ENCODE results near the gene FIGNL2.

FIGNL2 gene

DNA sequence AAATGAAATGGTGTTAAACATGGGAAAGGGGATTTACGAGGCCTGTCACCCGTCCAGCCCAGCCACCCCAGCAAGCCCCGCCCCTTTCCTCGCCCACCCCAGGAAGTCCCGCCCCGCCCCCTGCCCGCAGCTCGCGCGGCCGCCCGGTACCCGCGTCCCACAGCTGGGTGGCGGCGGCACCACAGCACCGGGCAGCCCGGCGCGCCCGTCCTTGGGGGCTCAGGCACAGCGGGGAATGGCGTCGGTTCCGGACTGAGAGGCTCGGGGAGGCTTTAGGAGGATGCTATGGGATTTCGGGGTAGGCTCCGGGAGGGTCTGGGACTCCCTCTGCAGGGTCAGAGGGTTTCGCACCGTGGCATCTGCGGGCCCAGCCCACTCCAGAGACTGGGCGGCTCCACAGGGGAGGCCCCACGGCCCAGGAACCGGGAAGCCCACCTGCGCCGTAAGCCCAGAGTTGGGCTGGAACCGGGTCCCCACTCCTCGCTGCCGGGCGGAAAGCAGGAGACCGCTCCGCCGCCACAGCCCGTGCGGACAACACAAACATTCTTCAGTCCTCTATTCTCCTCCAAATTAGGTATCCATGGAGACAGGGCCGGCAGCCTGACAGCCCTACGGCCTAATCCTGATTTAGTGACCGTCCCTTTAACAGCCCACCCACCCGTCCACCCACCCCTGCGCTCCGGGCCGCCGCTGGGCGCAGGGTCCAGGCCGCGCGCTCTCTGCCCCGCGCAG is 1.4 kb downstream of the FIGNL2 start:
- H3K9ac ChIP-seq (ENCODE audit: low read depth in 1 of 2, low read length in 2 of 2), result peak overlapping the region in 1 of 2 donors; percentile 5
- peak overlapping the region; percentile 52 to 56 for H3K4me3 ChIP-seq (ENCODE audit: low read length in 2 of 2)
- H3K27me3 ChIP-seq (ENCODE audit: control insufficient read depth in 2 of 2, insufficient read depth in 2 of 2, low read length in 2 of 2), result peaks cover 30 to 35% of the 10 kb centered on the region in 2 donors

DNA sequence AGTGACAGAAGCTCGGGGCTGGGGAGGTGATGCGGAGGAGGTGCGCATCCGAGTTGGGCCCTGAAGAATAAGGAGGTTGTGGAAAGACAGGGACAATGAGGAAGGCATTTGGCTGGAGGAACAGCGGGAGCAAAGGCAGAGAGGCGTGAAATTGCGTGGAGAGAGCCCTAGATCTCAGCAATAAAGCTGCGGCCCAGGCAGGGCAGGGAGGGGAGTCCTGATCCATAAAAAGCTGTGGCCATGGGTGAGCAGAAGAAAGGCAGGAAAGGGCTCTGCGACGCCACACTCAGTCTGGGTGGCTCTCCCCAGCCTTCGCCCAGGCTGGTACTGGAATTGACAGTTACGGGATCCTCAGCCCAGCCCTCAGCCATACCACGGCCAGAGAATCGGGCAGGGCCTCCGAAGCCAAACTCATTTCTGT is 2.2 kb downstream of the FIGNL2 start:
- Histone ChIP-seq H3K4me3 (ENCODE audit: low read length in 2 of 2) (no peak overlapping the region), H3K27ac (ENCODE audit: low read depth in 2 of 2, low read length in 2 of 2) (no peak overlapping the region), H3K9ac (ENCODE audit: low read depth in 1 of 2, low read length in 2 of 2) (peak overlapping the region in 1 of 2 donors; percentile 5)

More for the DNA sequence above, 1.4 kb downstream of the FIGNL2 start:
- no peaks in the 10 kb centered on the region for H3K36me3 ChIP-seq (ENCODE audit: control insufficient read depth in 2 of 2, insufficient read depth in 2 of 2, low read length in 2 of 2)
- H3K27ac ChIP-seq (ENCODE audit: low read depth in 2 of 2, low read length in 2 of 2), result no peak overlapping the region
- H3K9me3 ChIP-seq (ENCODE audit: control insufficient read depth in 2 of 2, low read length in 2 of 2), result no peaks in the 10 kb centered on the region
- H3K4me1 ChIP-seq (ENCODE audit: control insufficient read depth in 2 of 2, insufficient read depth in 2 of 2, low read length in 2 of 2), result peaks cover 5 to 15% of the 10 kb centered on the region in 2 donors

DNA sequence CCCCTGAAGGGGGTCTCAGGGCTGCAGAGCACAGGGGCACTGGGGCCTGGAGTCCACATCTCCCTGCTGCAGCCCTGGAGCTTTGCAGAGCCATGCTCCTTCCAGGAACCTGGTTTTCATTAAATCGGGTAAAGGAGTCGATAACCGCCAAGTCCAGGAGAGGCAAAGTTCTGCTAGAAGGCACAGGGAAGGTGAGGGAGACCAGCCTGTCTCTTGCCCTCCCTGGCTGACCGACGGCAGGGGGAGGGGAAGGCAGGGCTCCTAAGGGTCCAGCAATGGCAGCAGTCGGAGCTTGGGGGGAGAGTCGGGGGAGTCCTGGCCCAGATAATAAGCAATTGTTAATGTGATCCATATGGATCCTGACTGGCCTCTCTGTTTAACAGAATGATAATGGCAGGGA is 3.0 kb downstream of the FIGNL2 start:
- no peaks in the 10 kb centered on the region for H3K36me3 ChIP-seq (ENCODE audit: control insufficient read depth in 2 of 2, insufficient read depth in 2 of 2, low read length in 2 of 2)
- no peak overlapping the region for H3K9ac ChIP-seq (ENCODE audit: low read depth in 1 of 2, low read length in 2 of 2)
- H3K27ac ChIP-seq (ENCODE audit: low read depth in 2 of 2, low read length in 2 of 2), result no peak overlapping the region
- H3K27me3 ChIP-seq (ENCODE audit: control insufficient read depth in 2 of 2, insufficient read depth in 2 of 2, low read length in 2 of 2), result peaks cover 34 to 35% of the 10 kb centered on the region in 2 donors
- peaks cover 3 to 15% of the 10 kb centered on the region in 2 donors for H3K4me1 ChIP-seq (ENCODE audit: control insufficient read depth in 2 of 2, insufficient read depth in 2 of 2, low read length in 2 of 2)
- no peak overlapping the region for H3K4me3 ChIP-seq (ENCODE audit: low read length in 2 of 2)
- no peaks in the 10 kb centered on the region for H3K9me3 ChIP-seq (ENCODE audit: control insufficient read depth in 2 of 2, low read length in 2 of 2)

More for the DNA sequence above, 2.2 kb downstream of the FIGNL2 start:
- Histone ChIP-seq H3K36me3 (ENCODE audit: control insufficient read depth in 2 of 2, insufficient read depth in 2 of 2, low read length in 2 of 2) (no peaks in the 10 kb centered on the region), H3K27me3 (ENCODE audit: control insufficient read depth in 2 of 2, insufficient read depth in 2 of 2, low read length in 2 of 2) (peaks cover 34% of the 10 kb centered on the region in 2 donors), H3K4me1 (ENCODE audit: control insufficient read depth in 2 of 2, insufficient read depth in 2 of 2, low read length in 2 of 2) (peaks cover 4 to 15% of the 10 kb centered on the region in 2 donors), H3K9me3 (ENCODE audit: control insufficient read depth in 2 of 2, low read length in 2 of 2) (no peaks in the 10 kb centered on the region)

DNA sequence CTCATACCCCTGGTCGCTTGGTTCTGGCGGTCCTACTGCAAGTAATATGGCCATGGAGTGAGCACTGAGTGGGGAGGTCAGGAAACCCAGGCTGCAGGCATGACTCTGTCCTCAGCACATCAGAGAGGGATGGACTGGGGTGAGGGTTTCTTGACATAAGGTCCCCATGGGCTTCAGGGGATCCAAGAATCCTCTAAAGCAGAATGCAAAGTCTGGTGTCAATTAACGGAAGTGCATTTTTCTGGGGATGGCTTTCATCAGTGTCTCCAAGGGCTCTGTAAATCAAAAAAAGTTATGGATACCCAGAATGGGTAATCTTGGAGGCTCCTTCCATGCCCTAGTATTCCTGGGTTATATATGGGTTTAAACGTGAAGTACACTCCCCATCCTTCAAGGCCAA is 3.7 kb downstream of the FIGNL2 start:
- Histone ChIP-seq H3K9ac (ENCODE audit: low read depth in 1 of 2, low read length in 2 of 2) (no peak overlapping the region), H3K4me1 (ENCODE audit: control insufficient read depth in 2 of 2, insufficient read depth in 2 of 2, low read length in 2 of 2) (peaks cover 3 to 15% of the 10 kb centered on the region in 2 donors), H3K27ac (ENCODE audit: low read depth in 2 of 2, low read length in 2 of 2) (no peak overlapping the region), H3K4me3 (ENCODE audit: low read length in 2 of 2) (no peak overlapping the region), H3K9me3 (ENCODE audit: control insufficient read depth in 2 of 2, low read length in 2 of 2) (no peaks in the 10 kb centered on the region), H3K36me3 (ENCODE audit: control insufficient read depth in 2 of 2, insufficient read depth in 2 of 2, low read length in 2 of 2) (no peaks in the 10 kb centered on the region), H3K27me3 (ENCODE audit: control insufficient read depth in 2 of 2, insufficient read depth in 2 of 2, low read length in 2 of 2) (peaks cover 34% of the 10 kb centered on the region in 2 donors)

DNA sequence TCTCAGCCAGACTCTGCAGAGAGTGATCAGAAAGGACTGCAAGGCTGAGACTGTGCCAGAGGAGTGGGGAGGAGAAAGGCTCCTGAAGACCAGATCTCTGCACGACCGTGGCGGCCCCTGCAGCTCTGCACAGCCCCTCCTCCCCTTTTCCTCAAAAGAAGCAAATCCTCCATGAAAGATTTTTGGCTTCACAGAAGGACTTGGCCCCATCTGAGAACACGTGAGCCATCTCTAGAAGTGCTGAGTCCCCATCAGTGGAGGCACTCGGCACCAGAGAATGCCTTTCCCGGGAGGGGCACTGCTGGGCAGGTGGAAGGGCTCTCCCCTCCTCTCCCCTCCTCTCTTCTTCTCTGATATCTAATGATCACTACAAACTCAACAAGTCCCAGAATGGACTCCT is 6.8 kb downstream of the FIGNL2 start:
- Histone ChIP-seq H3K27ac (ENCODE audit: low read depth in 2 of 2, low read length in 2 of 2) (no peak overlapping the region), H3K27me3 (ENCODE audit: control insufficient read depth in 2 of 2, insufficient read depth in 2 of 2, low read length in 2 of 2) (peaks cover 24 to 36% of the 10 kb centered on the region in 2 donors), H3K9me3 (ENCODE audit: control insufficient read depth in 2 of 2, low read length in 2 of 2) (no peaks in the 10 kb centered on the region), H3K4me3 (ENCODE audit: low read length in 2 of 2) (no peak overlapping the region), H3K9ac (ENCODE audit: low read depth in 1 of 2, low read length in 2 of 2) (no peak overlapping the region), H3K36me3 (ENCODE audit: control insufficient read depth in 2 of 2, insufficient read depth in 2 of 2, low read length in 2 of 2) (no peaks in the 10 kb centered on the region), H3K4me1 (ENCODE audit: control insufficient read depth in 2 of 2, insufficient read depth in 2 of 2, low read length in 2 of 2) (peaks cover 3 to 7% of the 10 kb centered on the region in 2 donors)

DNA sequence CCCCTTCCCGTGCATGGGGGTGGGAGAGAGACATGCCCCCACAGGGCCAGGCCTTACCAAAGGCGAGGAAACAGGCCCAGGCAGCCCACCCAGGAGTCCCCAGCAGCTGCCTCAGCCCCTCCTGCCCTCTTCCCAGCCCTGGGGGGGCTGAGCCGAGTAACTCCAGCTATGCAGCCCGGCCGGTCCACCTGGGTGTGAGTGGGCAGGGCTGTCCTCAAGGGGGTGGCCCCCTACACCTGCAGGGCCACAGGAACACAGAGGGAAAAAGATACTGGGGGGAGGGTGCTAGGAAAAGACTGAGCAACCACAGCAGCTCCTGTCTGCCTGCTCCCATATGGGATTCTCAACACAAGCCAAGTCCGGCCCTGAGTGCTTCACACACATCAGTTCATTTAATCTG is 7.6 kb downstream of the FIGNL2 start:
- peaks cover 16 to 28% of the 10 kb centered on the region in 2 donors for H3K27me3 ChIP-seq (ENCODE audit: control insufficient read depth in 2 of 2, insufficient read depth in 2 of 2, low read length in 2 of 2)
- H3K4me1 ChIP-seq (ENCODE audit: control insufficient read depth in 2 of 2, insufficient read depth in 2 of 2, low read length in 2 of 2), result no peaks in the 10 kb centered on the region

DNA sequence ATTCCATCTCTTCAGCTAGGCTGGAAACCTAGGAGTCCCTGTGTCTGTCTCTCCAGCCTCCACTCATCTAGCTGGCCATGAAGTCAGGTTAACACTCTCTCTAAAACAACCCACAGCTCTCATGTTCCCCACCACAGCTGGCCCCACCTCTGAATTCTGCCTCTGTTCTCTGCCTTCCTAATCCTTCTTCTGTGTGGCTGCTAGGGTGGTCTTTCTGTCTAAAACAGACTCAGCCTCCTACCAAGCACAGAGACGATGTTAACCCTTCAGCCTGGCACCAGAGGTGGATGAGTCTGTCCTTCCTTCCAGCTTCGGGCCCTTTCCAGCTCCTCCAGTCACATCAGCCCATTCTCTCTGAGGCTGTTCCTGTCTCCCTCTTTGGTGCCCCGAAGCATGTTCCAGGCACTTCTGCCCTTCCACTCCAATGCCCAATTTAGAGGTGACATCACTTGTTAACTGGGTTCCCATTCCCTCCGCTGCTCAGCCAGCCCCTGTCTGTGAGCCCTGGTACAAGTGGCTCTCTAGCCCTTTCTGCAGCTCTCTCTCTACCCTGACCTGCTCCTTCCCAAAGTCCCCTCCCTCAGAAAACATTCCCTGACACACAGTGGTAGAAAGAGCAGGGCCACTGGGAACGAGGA is 9.1 kb downstream of the FIGNL2 start:
- no peak overlapping the region for H3K9ac ChIP-seq (ENCODE audit: low read depth in 1 of 2, low read length in 2 of 2)
- H3K4me3 ChIP-seq (ENCODE audit: low read length in 2 of 2), result no peak overlapping the region
- H3K27ac ChIP-seq (ENCODE audit: low read depth in 2 of 2, low read length in 2 of 2), result no peak overlapping the region
- no peaks in the 10 kb centered on the region for H3K4me1 ChIP-seq (ENCODE audit: control insufficient read depth in 2 of 2, insufficient read depth in 2 of 2, low read length in 2 of 2)
- H3K36me3 ChIP-seq (ENCODE audit: control insufficient read depth in 2 of 2, insufficient read depth in 2 of 2, low read length in 2 of 2), result no peaks in the 10 kb centered on the region
- H3K9me3 ChIP-seq (ENCODE audit: control insufficient read depth in 2 of 2, low read length in 2 of 2), result no peaks in the 10 kb centered on the region
- peaks cover 12 to 22% of the 10 kb centered on the region in 2 donors for H3K27me3 ChIP-seq (ENCODE audit: control insufficient read depth in 2 of 2, insufficient read depth in 2 of 2, low read length in 2 of 2)

More for the DNA sequence above, 7.6 kb downstream of the FIGNL2 start:
- Histone ChIP-seq H3K4me3 (ENCODE audit: low read length in 2 of 2) (no peak overlapping the region), H3K27ac (ENCODE audit: low read depth in 2 of 2, low read length in 2 of 2) (no peak overlapping the region), H3K9me3 (ENCODE audit: control insufficient read depth in 2 of 2, low read length in 2 of 2) (no peaks in the 10 kb centered on the region), H3K36me3 (ENCODE audit: control insufficient read depth in 2 of 2, insufficient read depth in 2 of 2, low read length in 2 of 2) (no peaks in the 10 kb centered on the region), H3K9ac (ENCODE audit: low read depth in 1 of 2, low read length in 2 of 2) (no peak overlapping the region)

DNA sequence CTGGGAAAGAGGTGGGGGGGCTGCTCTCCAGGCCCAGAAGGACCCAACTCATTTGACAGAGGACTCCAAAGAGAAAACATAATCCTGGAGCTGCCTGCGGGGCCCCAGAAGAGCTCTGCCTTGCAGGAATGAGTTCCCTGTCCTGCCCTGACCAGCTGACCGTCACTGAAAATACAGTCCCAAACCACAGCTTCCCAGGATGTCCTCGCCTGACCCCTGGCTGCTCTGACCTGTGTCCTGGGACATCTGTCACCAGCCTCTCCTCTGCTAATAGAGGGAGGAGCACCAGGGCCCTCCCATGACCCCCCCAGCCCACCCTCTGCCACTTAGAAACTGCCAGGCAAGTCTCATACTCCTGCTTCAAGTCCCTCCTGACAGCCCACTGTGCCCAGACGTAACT is 9.8 kb downstream of the FIGNL2 start:
- H3K27ac ChIP-seq (ENCODE audit: low read depth in 2 of 2, low read length in 2 of 2), result no peak overlapping the region
- no peak overlapping the region for H3K4me3 ChIP-seq (ENCODE audit: low read length in 2 of 2)
- no peaks in the 10 kb centered on the region for H3K9me3 ChIP-seq (ENCODE audit: control insufficient read depth in 2 of 2, low read length in 2 of 2)
- no peaks in the 10 kb centered on the region for H3K4me1 ChIP-seq (ENCODE audit: control insufficient read depth in 2 of 2, insufficient read depth in 2 of 2, low read length in 2 of 2)
- peaks cover 14 to 18% of the 10 kb centered on the region in 2 donors for H3K27me3 ChIP-seq (ENCODE audit: control insufficient read depth in 2 of 2, insufficient read depth in 2 of 2, low read length in 2 of 2)
- H3K9ac ChIP-seq (ENCODE audit: low read depth in 1 of 2, low read length in 2 of 2), result no peak overlapping the region
- H3K36me3 ChIP-seq (ENCODE audit: control insufficient read depth in 2 of 2, insufficient read depth in 2 of 2, low read length in 2 of 2), result no peaks in the 10 kb centered on the region

DNA sequence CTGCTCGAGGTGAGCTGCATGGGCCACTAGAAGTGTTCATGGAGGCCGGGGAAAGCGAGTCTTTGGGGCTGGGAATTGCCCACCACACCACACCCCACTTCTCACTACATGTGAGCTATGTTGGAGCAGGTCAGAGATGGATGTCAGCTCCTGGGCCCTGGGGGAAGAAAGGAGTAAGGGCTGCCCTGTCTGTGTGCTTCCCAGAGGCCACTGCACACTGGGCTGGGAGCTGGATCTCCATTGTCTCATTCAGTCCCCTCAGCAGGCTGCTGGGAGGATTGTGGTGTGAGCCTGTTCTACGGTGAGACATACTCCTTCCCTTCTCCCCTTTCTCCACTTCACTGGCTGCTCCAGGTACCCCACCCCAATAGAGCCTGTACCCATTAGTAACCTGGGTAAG is 10.5 kb downstream of the FIGNL2 start:
- H3K27ac ChIP-seq (ENCODE audit: low read depth in 2 of 2, low read length in 2 of 2), result no peak overlapping the region
- H3K9ac ChIP-seq (ENCODE audit: low read depth in 1 of 2, low read length in 2 of 2), result no peak overlapping the region
- no peaks in the 10 kb centered on the region for H3K9me3 ChIP-seq (ENCODE audit: control insufficient read depth in 2 of 2, low read length in 2 of 2)
- H3K36me3 ChIP-seq (ENCODE audit: control insufficient read depth in 2 of 2, insufficient read depth in 2 of 2, low read length in 2 of 2), result no peaks in the 10 kb centered on the region
- peaks cover 19 to 22% of the 10 kb centered on the region in 2 donors for H3K27me3 ChIP-seq (ENCODE audit: control insufficient read depth in 2 of 2, insufficient read depth in 2 of 2, low read length in 2 of 2)
- no peak overlapping the region for H3K4me3 ChIP-seq (ENCODE audit: low read length in 2 of 2)
- no peaks in the 10 kb centered on the region for H3K4me1 ChIP-seq (ENCODE audit: control insufficient read depth in 2 of 2, insufficient read depth in 2 of 2, low read length in 2 of 2)

DNA sequence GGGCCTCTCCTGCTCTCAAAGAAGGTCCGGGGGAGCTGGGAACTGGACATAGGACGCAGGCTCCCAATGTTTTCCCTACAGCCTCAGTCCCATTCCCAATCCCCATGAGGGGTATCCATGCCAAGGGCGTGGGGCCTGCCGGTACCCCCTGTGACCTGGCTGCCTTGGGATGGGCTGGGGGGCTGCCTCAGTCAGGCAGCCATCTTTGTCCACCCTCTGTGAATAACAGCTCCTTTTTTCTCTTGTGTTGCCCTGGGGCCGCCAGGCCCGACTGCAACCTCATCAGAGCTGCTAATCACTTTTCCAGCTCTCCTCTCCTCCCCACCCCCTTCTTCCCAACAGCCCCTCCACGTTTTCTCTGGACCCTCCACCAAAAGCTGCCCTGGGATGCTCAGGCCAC is 11.2 kb downstream of the FIGNL2 start:
- H3K36me3 ChIP-seq (ENCODE audit: control insufficient read depth in 2 of 2, insufficient read depth in 2 of 2, low read length in 2 of 2), result no peaks in the 10 kb centered on the region
- H3K9ac ChIP-seq (ENCODE audit: low read depth in 1 of 2, low read length in 2 of 2), result no peak overlapping the region
- H3K4me3 ChIP-seq (ENCODE audit: low read length in 2 of 2), result no peak overlapping the region
- H3K4me1 ChIP-seq (ENCODE audit: control insufficient read depth in 2 of 2, insufficient read depth in 2 of 2, low read length in 2 of 2), result no peaks in the 10 kb centered on the region
- peaks cover 15 to 20% of the 10 kb centered on the region in 2 donors for H3K27me3 ChIP-seq (ENCODE audit: control insufficient read depth in 2 of 2, insufficient read depth in 2 of 2, low read length in 2 of 2)
- H3K27ac ChIP-seq (ENCODE audit: low read depth in 2 of 2, low read length in 2 of 2), result no peak overlapping the region
- no peaks in the 10 kb centered on the region for H3K9me3 ChIP-seq (ENCODE audit: control insufficient read depth in 2 of 2, low read length in 2 of 2)

All from mucosa of rectum (tissue), 2 donors.